Endothelial cell of umbilical vein (primary cell): ENCODE results near the gene MNAT1. TPM values are rescaled to one million over a fixed set of nuclear protein-coding genes. Genes with fewer than 3 reads are reported as not detected.

Experiments
- BruUV-seq: library from RNA; stranded (reverse); fragments of 400-500 nt; replicated peaks from 2 replicates; lab custom pipeline; 2021; lab: Mats Ljungman, UMichigan
- CTCF ChIA-PET: fragments of 300-600, 350-600 bp; sonication (Branson Sonifier 250); formaldehyde crosslinking; loops from one replicate; lab custom pipeline; 2021; ENCODE audit warnings: antibody characterized with exemption, inconsistent platforms; lab: Charles Lee
- POLR2A ChIA-PET: fragments of 300-600, 350-600 bp; sonication (Branson Sonifier 250); formaldehyde crosslinking; loops from one replicate; lab custom pipeline; 2021; ENCODE audit warnings: antibody characterized with exemption, inconsistent platforms; lab: Charles Lee
- DNase-seq: peaks from one replicate; pipeline ENCODE4 v3.0.0-alpha.2; 2011; ENCODE audit warnings: low read depth, low spot score
- FAIRE-seq: peaks from 2 replicates; lab custom pipeline; 2011; peaks lifted over from hg19 to GRCh38; lab: Jason Lieb, UNC
- H2AFZ ChIP-seq: 2 replicates; pipeline ENCODE4 v1.6.0; 2012; ENCODE audit warnings: low read depth, low read length, control low read depth, inconsistent platforms
- H3K27ac ChIP-seq: 2 replicates; pipeline ENCODE4 v1.5.1; 2011; ENCODE audit warnings: low read depth, mild to moderate bottlenecking, control low read depth, low read length, moderate library complexity; ENCODE audit not compliant: insufficient read depth
- H3K27me3 ChIP-seq, 2 experiments: 2 replicates each; pipeline versions ENCODE4 v1.6.0 to v1.6.1; 2011; ENCODE audit warnings: low read length in 2 of 2, mixed read lengths in 1 of 2; ENCODE audit not compliant: control insufficient read depth in 2 of 2, insufficient read depth in 2 of 2
- H3K36me3 ChIP-seq, 2 experiments: 2 replicates in 1 of 2; 3 replicates in 1 of 2; pipeline ENCODE4 v1.5.1; 2011; ENCODE audit warnings: low read length in 2 of 2, mild to moderate bottlenecking in 1 of 2, moderate library complexity in 1 of 2; ENCODE audit not compliant: control insufficient read depth in 2 of 2, insufficient read depth in 2 of 2; ENCODE audit errors: extremely low read depth in 1 of 2
- H3K4me1 ChIP-seq: 3 replicates; pipeline ENCODE4 v1.5.1; 2011; ENCODE audit warnings: mild to moderate bottlenecking, low read length; ENCODE audit not compliant: control insufficient read depth, insufficient read depth; ENCODE audit errors: extremely low read depth
- H3K4me2 ChIP-seq: 2 replicates; pipeline ENCODE4 v1.6.1; 2011; ENCODE audit warnings: low read length, control low read depth, mixed read lengths; ENCODE audit not compliant: insufficient read depth
- H3K4me3 ChIP-seq, 3 experiments: fragments of 200-600 bp in 1 of 3; sonication (generic), shearing (Covaris generic) in 1 of 3; replicated peaks in 1 of 3; 2 replicates each; pipeline ENCODE4 v1.5.1; 2011 to 2016; ENCODE audit warnings: control low read depth in 3 of 3, low read length in 3 of 3, mild to moderate bottlenecking in 2 of 3, inconsistent platforms in 1 of 3, low read depth in 1 of 3, moderate library complexity in 1 of 3; ENCODE audit not compliant: insufficient read depth in 1 of 3
- H3K79me2 ChIP-seq: 2 replicates; pipeline ENCODE4 v1.6.0; 2012; ENCODE audit warnings: low read length, inconsistent platforms; ENCODE audit not compliant: control insufficient read depth, insufficient read depth
- H3K9ac ChIP-seq: replicated peaks from 2 replicates; pipeline ENCODE3; 2011; ENCODE audit warnings: low read length, control low read depth; ENCODE audit not compliant: insufficient read depth; ENCODE audit errors: extremely low read depth
- H3K9me1 ChIP-seq: replicated peaks from 3 replicates; pipeline ENCODE4 v1.6.0; 2011; ENCODE audit warnings: mild to moderate bottlenecking, low read length; ENCODE audit not compliant: control insufficient read depth, insufficient read depth; ENCODE audit errors: extremely low read depth
- H3K9me3 ChIP-seq: replicated peaks from 2 replicates; pipeline ENCODE4 v1.5.1; 2012; ENCODE audit warnings: low read length, inconsistent platforms; ENCODE audit not compliant: control insufficient read depth, insufficient read depth
- H4K20me1 ChIP-seq: replicated peaks from 2 replicates; pipeline ENCODE3; 2011; ENCODE audit warnings: mild to moderate bottlenecking, low read length; ENCODE audit not compliant: control insufficient read depth, insufficient read depth; ENCODE audit errors: extremely low read depth
- CTCF ChIP-seq, 2 donors: IDR thresholded peaks; 1 replicate in 1 of 2; 2 replicates in 1 of 2; pipeline ENCODE4 v1.5.1; 2011; ENCODE audit warnings: low read length in 2 of 2, mild to moderate bottlenecking in 2 of 2, moderate library complexity in 2 of 2, control low read depth in 1 of 2, inconsistent platforms in 1 of 2, low read depth in 1 of 2; ENCODE audit not compliant: insufficient read depth in 1 of 2; ENCODE audit errors: extremely low read depth in 1 of 2
- EZH2 ChIP-seq: IDR thresholded peaks from 2 replicates; pipeline ENCODE4 v1.6.1; 2012; ENCODE audit warnings: borderline replicate concordance, low read depth, mild to moderate bottlenecking, moderate library complexity, low read length, inconsistent platforms; ENCODE audit not compliant: severe bottlenecking
- FOS ChIP-seq: IDR thresholded peaks from 2 replicates; pipeline ENCODE4 v1.6.1; 2011; ENCODE audit warnings: mild to moderate bottlenecking, low read length, moderate library complexity, borderline replicate concordance; ENCODE audit not compliant: insufficient read depth
- GATA2 ChIP-seq: IDR thresholded peaks from 2 replicates; pipeline ENCODE4 v1.7.0; 2011; ENCODE audit warnings: low read depth, mild to moderate bottlenecking, moderate library complexity, mixed read lengths, low read length; ENCODE audit not compliant: insufficient read length, insufficient read depth
- JUN ChIP-seq: IDR thresholded peaks from 2 replicates; pipeline ENCODE4 v1.6.1; 2011; ENCODE audit warnings: borderline replicate concordance, low read depth; ENCODE audit not compliant: insufficient read length, insufficient read depth
- MAX ChIP-seq: IDR thresholded peaks from 2 replicates; pipeline ENCODE4 v1.6.1; 2011; ENCODE audit not compliant: insufficient read depth, insufficient read length
- MYC ChIP-seq: IDR thresholded peaks from one replicate; pipeline ENCODE4 v1.6.1; 2011; ENCODE audit warnings: mild to moderate bottlenecking, low read depth, low read length
- POLR2A ChIP-seq: IDR thresholded peaks from 2 replicates; pipeline ENCODE4 v1.6.1; 2012; ENCODE audit warnings: low read depth, mild to moderate bottlenecking, control low read depth, low read length
- POLR2AphosphoS5 ChIP-seq: IDR thresholded peaks from 2 replicates; pipeline ENCODE4 v1.6.1; 2012; ENCODE audit warnings: low read depth, mild to moderate bottlenecking, control low read depth, low read length, moderate library complexity; ENCODE audit not compliant: insufficient read depth
- dilution Hi-C: fragments of 300-500 bp; cut with MboI; formaldehyde crosslinking; loops from one replicate; pipeline ENCODE4 v1.15.0; 2019; ENCODE audit warnings: low sequenced_read_pairs; ENCODE audit not compliant: extremely low pct_ligation_motif_present
- intact Hi-C: fragments of 100-400 bp; cut with micrococcal nuclease; formaldehyde crosslinking; loops from one replicate; pipeline ENCODE4 v1.10.0; 2022
- polyA plus RNA-seq, 4 experiments: library from polyadenylated mRNA; depleted of rRNA in 3 of 4; stranded (reverse) in 3 of 4; unstranded in 1 of 4; fragments of >200 nt; gene quantifications; 2 replicates each; pipeline versions ENCODE4 v1.2.1 to v1.2.3, GENCODE V29; 2011 to 2012; ENCODE audit warnings: missing spikeins in 1 of 4
- total RNA-seq: library from RNA; stranded (reverse); gene quantifications from 2 replicates; pipeline ENCODE4 v1.2.3, GENCODE V29; 2021

MNAT1 gene
- total and polyA plus RNA-seq, 2 donors (not counting 3 experiments of a cell fraction or from before 2014, with no cell fraction given), result 35.7 to 55.7 TPM

GRCh38 chr14:60722107-60722356 lies 12.5 kb upstream of the MNAT1 start:
- no peak for TF ChIP-seq MYC
- no peak for TF ChIP-seq FOS
- no peak for TF ChIP-seq POLR2AphosphoS5
- TF ChIP-seq GATA2, result no peak
- TF ChIP-seq JUN, result no peak
- TF ChIP-seq POLR2A, result no peak
- TF ChIP-seq EZH2, result no peak
- no peak for TF ChIP-seq CTCF (IDR thresholded peaks at IDR 0.05; ENCODE audit: extremely low read depth in 1 of 2, insufficient read depth in 1 of 2, low read depth in 1 of 2, low read length in 2 of 2)
- TF ChIP-seq MAX, result no peak
- DNase-seq, result peak; percentile 40
- Histone ChIP-seq H3K4me2 (peak overlapping the region; percentile 70), H4K20me1 (peaks cover 2% of the 10 kb centered on the region), H3K27me3 (no peaks in the 10 kb centered on the region), H3K4me1 (peaks cover 8% of the 10 kb centered on the region), H3K27ac (peak overlapping the region; percentile 7), H3K79me2 (peaks cover 2% of the 10 kb centered on the region), H2AFZ (peak overlapping the region; percentile 41), H3K36me3 (peaks cover 2 to 4% of the 10 kb centered on the region in 2 experiments), H3K4me3 (peak overlapping the region; percentile 70 to 94 (median 81)), H3K9me1 (no peaks in the 10 kb centered on the region), H3K9me3 (no peaks in the 10 kb centered on the region), H3K9ac (peak overlapping the region; percentile 66)
- CTCF ChIA-PET, result interaction anchor here (0.7 to 3.8 kb wide), 5 partner anchors 65 to 530 kb away, joined by 3 to 15 read pairs (median 5); no protein-coding TSS in a partner anchor
- POLR2A ChIA-PET, result no interaction called here
- FAIRE-seq, result peak; percentile 47
- BruUV-seq, result TSS peak; percentile 6
- intact Hi-C loops, result loop anchor here (1.0 to 5.0 kb wide), 6 partner anchors 97 to 530 kb away; partner anchors contain the start of genes PPM1A, SLC38A6 and TRMT5
- dilution Hi-C loops, result no loop called here
